GM18505 (cell line): ENCODE results near the gene PALM.
"Not testable (repeated sequence)": the region's sequence is repeated elsewhere in the genome, so short reads cannot be mapped to it uniquely, and the experiment has no call there.

Experiments used
- ATAC-seq: cut with Tn5 transposase; IDR thresholded peaks from one replicate; pipeline ENCODE4 v1.9.1; 2021; ENCODE audit not compliant: unreplicated experiment
- POLR2A ChIP-seq: IDR thresholded peaks from 4 replicates; pipeline ENCODE4 v1.6.1; 2011; ENCODE audit warnings: borderline replicate concordance; ENCODE audit not compliant: insufficient read depth, insufficient read length; ENCODE audit errors: extremely low read depth

PALM gene, protein sequence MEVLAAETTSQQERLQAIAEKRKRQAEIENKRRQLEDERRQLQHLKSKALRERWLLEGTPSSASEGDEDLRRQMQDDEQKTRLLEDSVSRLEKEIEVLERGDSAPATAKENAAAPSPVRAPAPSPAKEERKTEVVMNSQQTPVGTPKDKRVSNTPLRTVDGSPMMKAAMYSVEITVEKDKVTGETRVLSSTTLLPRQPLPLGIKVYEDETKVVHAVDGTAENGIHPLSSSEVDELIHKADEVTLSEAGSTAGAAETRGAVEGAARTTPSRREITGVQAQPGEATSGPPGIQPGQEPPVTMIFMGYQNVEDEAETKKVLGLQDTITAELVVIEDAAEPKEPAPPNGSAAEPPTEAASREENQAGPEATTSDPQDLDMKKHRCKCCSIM

GRCh38 chr19:708154-709143, at the start of gene PALM:
PALM (plus strand) TSS chr19:708935; CDS start chr19:709147, 212 bp downstream.
- ATAC-seq: no peak
- no peak for TF ChIP-seq POLR2A

DNA sequence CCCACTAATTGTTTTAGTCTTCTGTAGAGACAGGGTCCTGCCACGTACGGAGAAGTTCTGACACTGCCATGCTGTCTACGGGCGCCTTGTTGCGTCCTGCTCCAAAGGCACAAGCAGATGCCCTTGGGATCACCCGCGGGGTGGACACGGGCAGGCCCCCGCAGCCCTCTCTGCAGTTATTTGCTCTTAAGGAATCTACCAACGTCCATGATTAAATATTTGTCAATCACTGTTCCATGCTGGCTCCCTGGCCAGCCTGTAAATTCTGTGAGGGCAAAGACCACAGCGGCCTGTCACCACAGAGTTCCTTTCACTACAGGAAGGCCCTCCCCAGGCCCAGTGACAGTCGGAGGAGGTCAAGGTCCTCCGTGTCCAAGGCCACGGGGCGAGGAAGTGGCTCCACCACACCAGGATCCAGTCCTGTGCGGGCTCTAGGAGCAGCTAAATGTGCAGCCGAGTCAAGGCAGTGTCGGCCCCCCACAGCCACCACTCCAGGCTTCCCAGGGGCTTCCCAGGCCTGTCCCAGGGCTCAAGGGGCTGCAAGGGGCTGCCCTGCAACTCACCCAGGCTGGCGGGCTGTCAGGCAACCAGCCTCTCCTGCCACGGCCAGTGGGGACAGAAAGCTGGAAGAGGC, 47.8 kb upstream of the PALM start:
- TF ChIP-seq POLR2A: no peak
- no peak for ATAC-seq

GRCh38 chr19:661427-662196, 47.1 kb upstream of the PALM start:
- ATAC-seq: no peak

GRCh38 chr19:662207-662961, 46.4 kb upstream of the PALM start:
- peak; percentile 13 for ATAC-seq
- TF ChIP-seq POLR2A: peak; percentile 35

More at GRCh38 chr19:661427-662196, 47.1 kb upstream of the PALM start:
- no peak for TF ChIP-seq POLR2A

GRCh38 chr19:662962-663681, 45.6 kb upstream of the PALM start, which contains the start of gene RNF126:
RNF126 (minus strand) TSS chr19:663214; CDS start chr19:663121, 93 bp downstream.
- peak; percentile 53 for ATAC-seq
- TF ChIP-seq POLR2A: peak; percentile 73

DNA sequence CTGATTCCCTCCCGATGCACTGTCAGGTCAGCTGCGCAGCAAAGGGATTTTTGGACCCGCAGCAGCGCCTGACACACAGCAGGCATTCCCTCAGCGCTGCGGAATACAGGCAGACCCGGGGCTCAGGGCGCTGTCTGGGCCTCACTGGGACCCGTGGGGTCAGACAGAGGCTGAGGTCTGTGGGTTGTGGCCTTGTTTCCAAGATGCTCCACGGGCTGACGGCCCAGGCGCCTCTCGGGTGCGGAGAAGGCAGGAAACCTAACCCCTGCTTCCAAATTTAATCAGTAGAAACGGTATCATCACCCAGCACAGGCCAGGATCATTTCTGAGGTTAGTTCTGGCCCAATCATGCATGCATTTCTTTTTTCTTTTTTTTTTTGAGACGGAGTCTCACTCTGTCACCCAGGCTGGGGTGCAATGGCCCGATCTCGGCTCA, 45.0 kb upstream of the PALM start:
- no peak for TF ChIP-seq POLR2A
- no peak for ATAC-seq

DNA sequence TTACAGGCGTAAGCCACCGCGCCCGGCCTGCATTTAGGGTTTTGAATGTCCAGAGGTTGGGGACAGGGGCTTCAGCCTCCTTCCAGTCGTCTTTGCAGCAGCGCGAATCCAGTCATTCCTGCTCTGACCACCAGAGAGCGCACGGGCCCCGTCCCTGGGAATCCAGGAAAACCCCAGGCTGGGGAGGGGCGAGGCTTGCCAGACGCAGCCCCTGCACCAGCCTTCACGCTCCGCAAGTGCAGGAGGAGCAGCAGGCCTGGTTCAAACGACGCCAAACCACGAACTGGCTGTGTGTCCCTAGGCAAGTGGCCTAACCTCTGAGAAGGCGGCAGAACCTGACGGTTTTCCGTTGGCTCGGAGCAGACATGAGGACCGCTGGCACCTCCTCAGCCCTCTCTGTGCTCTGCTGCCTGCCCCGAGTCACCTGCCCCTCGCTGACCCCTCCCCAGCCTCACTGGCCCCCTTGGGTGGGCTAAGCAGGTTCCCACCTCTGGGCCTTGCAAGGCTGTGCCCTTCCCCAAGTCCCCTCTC, 43.8 kb upstream of the PALM start:
- ATAC-seq: no peak
- TF ChIP-seq POLR2A: no peak

GRCh38 chr19:666985-667573, 41.7 kb upstream of the PALM start:
- ATAC-seq: not testable (repeated sequence)

DNA sequence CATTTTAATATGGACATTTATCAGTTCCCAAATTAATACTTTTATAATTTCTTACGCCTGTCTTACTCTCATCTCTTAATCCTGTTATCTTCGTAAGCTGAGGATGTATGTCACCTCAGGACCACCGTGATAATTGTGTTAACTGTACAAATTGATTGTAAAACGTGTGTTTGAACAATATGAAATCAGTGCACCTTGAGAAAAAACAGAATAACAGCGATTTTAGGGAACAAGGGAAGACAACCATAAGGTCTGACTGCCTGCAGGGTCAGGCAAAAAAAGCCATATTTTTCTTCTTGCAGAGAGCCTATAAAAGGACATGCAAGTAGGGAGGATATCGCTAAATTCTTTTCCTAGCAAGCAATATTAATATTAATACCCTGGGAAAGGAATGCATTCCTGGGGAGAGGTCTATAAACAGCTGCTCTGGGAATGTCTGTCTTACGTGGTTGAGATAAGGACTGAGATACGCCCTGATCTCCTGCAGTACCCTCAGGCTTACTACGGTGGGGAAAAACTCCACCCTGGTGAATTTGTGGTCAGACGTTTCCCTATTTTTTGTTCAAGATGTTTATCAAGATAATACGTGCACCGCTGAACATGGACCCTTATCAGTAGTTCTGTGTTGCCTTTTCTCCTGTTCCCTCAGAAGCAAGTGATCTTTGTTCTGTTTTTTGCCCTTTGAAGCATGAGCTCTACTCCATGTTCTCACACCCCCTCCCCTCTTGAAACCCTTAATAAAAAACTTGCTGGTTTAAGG, 39.9 kb upstream of the PALM start:
- ATAC-seq: not testable (repeated sequence)

- no peak for ATAC-seq
- TF ChIP-seq POLR2A: no peak
Observed at GRCh38 chr19:670609-671075, 38.1 kb upstream of the PALM start.
